Activated CD8-positive, alpha-beta memory T cell treated with anti-CD3 and anti-CD28 coated beads, Interleukin-2, amount 50 U/mL, for 1 hour (primary cell): ENCODE results near the gene FOXC1.

Experiments
- DNase-seq: peaks from one replicate; pipeline ENCODE4 v3.0.0-alpha.2; 2020; ENCODE audit errors: extremely low read depth

FOXC1 gene

DNA sequence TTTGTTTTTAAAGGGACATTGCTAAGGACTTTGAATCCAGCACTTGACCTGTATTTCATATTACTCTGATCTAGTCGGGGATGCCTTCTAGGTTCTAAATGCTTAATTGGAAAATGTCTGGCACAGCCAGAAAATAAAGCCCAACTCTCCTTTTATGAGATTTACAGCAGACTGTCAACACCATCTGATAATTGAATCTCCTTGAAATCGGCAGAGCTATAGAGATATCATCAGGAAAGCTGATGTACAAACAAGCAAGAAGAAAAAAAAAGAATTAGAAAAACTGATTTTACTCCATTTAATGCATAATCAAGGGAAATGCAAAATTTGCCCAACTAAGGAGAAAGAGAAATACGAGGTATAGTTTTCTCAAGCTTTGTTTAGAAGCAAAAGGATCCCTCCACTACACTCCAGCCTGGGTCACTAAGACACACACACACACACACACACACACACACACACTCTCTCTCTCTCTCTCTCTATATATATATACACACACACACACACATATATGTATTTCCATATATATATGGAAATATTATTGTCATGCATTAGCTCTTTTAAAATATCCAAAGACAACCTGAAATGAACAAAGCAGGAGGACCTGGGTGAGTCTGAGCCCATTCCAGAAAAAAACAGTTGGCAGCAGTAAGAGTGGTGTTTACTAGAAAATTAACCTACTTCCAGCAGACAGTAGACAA is 9.5 kb upstream of the FOXC1 start:
- no peak for DNase-seq

DNA sequence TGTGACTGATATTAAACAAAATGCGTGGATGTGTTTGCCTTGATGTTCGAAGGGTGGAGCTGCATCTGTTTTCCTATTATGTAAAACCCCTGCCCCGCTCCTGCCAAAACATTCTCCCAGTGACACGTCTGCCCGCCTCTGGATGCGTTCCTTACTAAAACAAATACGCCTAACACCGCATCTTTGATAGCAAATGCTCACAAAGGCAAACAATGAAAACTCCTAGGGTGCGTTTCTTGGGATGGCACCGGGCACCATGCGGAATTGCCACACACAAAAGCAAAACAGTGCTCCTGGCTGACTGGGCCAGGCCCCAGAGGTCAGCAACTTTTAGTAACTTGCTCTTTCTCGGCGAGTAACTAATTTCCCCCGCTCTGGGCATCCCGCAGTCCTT is 9.0 kb upstream of the FOXC1 start:
- no peak for DNase-seq

- no peak for DNase-seq
These were observed 8.3 kb upstream of the FOXC1 start for GRCh38 chr6:1601158-1602048.

DNA sequence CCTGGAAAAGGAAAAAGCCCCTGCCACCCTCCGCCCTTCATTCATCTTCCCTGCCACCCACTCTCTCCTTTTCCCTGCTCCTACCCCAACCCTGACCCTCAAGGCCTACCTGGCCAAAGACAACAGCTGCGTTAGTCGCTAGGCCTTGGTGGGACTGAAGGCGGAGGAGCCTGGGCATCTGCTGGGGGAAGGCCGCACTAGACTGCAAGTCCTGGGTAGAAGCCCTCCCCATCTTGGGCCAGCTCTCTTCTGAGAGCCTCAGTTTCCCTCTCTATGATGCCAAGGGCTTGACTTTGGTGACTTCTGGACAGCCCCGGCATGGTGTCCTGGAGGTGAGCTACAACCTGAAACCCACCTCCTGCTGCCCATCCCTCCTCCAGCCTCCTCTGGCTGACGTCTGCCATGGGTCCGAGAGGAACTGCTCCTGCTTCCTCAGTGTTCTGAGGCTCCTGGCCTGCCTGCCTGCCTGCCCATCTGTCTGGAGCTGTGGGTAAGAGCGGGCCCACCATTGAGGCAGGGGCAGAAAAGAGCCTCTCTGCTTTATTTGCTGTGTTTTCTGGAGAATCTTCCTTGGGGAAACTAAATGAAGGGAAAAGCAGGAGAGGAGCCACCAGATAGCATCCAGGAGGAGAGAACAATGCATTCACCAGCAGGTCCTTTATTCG is 7.5 kb upstream of the FOXC1 start:
- no peak for DNase-seq

DNA sequence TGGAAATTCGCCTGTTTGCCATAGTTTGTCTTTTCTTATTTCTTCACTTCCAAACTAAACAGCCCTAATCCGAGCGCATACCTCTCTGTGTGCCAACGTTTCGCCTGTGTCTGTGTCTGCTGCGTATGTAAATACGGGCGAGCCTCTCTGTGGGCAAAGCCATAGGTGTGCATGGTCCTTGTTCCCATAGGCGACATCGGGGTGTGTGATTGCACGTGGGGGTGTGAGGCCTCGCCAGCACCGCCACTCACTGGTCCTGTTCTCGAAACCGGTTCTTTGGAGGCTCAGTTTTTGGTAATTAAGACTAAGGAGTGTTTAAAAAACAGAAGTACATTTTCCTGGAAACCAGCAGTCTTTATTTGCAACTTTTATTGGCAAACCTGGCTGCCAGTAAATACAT is 6.0 kb upstream of the FOXC1 start:
- DNase-seq, result no peak

DNA sequence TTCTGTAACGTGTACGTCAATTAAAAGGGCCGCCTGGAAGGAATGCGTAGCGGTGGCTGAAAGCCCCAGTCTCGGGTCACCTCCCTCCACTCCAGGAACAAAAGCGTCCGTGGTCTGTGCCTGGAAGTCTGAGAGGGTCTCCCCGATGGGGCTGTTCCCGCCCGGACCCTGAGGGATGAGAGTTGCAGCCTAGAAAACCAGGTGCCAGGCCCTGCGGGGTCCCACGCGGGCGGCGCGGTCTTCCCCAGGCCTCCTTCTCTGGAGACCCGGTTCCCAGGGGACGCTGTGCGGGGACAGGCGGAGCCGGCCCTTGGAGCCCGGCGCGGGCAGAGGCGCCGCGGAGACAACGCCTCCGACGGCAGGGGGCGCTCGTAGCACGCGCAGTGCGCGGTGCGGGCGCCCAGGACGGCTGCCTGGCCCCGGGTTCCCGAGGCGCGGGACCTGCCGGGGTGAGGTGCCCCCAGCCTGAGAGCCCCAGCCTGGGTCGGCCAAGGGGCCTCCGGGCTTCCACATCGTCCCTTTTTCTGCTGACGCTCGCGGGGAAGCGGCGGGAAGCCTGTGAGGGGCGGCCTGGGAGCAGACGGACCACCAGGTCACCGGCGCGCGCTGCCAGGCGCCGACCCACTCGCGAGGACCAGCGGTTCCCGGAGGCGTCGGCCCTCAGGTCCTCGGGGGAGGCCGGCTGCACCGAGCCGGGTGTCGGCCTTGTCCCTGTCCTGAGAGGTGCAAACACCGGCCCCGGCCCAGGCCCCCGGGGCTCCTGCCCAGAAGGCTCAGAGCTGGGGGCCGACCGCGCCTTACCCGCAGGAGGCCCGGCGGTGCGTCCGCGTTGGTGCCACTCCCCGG is 5.3 kb upstream of the FOXC1 start:
- DNase-seq, result no peak

DNA sequence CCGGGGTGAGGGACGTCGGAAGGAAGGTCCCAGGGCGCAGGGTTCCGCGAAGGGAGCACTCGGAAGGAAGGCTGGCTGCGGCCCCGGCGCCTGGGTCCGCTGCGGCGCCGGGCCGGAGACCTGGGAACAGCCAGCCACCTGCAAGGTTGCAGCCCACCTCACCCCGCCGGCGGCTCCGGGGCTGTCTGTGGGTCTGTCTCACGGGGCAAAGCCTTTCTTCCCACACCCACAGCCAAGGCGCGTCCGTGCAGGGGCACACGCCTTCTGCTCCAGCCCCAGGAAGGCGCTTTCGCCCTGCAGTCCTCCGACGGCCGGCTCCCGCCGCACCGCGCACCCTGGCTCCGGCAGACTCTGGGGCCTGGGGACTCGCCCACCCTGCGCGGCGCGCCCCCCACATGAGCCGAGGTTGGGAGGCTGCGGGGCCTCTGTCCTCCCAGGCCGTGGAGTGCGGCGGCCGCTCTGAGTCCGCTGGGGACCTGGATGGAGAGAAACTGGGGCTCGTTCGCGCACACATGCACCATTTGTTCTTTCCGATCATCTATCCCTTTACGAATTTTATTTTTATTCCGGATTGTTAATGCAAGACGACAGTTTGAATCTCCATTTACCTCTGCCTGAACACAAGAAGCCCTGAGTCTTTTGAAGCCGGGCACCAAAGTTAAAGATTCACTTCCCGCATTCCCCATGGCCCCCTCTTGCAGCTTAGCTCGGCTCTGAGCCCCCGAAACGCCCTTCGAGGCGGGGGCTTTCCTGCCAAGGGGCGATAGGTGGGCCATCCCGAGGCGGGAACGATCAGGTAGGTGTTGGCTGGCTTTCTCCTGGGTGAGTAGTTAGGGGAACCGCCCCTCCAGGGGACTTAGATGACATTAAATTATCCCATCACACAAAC is 4.5 kb upstream of the FOXC1 start:
- no peak for DNase-seq

DNA sequence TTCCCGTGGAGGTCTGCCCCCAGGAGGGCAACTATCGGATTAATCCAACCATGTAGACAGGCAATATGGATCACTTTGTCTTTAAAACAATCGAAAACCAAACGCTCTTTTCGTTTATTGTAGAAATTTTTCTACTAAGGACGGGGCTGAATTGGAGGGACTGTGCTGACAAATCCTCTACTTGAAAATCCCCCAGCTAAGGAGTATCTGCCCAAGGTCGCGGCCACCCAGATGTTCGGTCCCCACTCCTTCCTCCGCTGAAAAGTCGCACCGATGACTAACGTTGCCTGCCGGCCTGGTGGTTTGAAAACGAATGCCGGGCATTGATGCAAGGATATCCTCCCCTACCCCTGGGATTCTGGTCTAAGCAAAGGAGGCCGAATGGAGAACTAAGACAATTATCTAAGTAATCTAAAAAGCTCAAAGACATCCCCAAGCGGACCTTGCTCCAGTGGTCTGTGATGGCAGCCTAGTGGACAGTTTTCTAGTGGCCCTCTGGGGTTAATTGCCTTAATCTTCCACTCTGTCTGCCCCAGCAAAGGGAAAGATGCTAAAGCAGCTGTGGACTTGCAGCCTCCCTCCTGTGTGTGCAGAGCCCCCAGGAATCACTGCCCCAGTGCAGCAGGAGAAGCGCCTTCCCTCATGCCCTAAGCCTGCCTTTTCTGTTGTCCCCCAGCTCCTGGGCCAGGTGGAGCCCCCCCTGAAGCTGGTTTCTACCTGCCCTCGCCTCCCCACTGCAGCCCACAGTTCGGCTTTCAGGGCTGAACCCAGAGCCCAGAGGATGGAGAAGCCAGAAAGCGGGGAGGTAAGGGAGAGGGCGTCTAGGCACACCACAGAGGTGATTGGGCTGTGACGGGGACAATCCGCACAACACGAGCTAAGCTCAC is 3.6 kb upstream of the FOXC1 start:
- no peak for DNase-seq

GRCh38 chr6:1606780-1607515 is 2.8 kb upstream of the FOXC1 start:
- no peak for DNase-seq

DNA sequence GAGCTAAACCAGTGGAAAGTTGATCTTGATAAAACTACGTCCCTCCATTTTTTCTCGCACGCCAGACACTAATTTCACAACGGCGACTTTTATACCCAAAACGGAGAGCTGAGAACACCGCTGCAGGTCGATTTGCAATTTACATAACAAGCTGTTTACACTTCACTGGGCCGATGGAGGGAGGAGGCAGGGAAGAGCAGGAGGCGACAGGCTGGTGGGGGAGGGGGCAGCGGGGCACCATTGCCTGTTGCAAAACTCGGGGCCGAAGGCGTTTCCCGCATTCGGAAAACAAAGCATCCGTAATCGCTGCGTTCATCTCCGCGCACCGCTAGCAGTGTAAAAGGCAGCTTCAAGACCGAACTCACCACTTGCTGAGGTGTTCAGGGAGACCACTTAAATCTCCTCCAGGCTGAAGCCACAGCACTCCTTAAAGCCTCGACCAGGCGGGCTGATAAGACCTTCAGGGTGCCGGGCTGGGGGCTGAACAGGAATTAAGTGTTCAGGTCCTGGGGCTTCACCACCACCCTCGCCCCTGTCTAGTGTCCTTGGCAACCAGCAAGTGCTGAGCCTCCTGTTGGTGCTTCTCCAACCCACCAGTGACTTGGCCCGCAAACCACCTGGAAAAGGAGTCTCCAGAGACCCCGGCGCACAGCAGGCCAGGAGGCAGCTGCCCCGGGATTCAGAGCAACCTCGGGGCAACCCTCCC is 2.0 kb upstream of the FOXC1 start:
- no peak for DNase-seq

DNA sequence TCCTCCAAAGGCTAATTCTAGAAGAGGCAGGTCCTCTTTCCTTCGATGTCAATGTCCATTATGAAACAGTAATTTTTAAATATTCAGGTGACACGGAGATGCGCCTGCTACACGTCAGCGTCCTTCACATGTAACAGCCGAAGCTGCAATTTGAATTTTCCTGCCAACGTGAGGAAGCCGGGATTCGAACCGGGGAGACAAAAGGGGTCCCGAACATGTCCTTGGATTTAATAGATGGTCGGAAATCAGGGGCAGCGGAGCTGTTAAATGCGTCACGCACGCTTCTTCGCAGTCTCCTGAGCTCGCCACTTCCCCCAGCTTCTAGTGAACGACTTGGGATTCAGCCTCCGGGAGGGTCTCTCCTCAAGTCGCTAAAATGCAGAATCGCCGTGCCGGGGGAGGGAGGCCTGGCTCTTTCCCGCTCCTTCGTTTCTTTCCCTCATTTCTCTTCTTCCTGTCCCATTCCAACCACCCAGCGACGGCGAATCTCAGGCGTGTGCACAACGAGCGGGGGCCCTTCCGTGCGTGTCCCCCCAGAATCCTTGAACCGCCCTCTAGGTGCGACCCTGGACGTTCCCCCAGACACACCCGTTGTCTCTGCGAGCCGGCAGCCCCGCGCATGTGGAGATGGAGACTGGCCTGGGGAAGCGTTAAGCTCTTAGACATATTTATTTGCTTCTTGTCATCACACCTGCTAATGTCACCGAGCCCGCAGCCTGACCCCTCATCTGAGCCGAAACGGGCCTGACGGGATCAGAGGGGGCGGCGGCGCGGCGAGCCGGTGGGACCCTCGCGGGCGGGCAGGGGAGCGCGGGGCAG is 1.3 kb upstream of the FOXC1 start:
- DNase-seq, result no peak

DNA sequence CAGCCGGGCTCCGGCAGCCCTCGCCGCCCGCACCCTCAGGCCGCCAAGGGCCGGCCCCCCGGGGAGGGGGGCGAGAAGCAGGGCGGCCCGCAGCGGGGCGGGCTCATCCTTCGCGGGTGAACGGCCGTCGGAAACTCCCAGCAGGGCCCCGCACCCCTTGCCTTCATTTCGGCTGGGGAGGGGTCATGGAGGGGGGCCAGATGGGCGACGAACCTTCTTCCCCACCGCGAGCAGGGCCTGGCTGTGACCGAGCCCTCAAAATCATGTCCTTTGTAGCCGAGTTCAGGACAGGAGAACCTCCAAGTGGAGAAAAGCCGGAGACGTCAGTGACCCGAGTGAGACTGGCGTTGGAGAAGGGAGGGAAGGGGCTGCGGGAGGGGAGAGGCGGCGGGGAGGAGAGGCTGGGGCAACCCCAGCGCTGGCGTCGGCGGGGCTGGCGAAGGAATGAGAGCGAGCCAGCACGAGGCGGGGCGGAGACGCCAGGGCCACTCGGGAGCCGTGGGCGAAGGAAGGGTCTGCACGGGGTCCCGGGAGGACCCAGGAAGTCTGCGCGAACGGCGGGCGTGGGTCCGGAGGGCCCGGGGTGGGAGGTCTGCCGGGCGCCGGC is 571 bp upstream of the FOXC1 start:
- no peak for DNase-seq

DNA sequence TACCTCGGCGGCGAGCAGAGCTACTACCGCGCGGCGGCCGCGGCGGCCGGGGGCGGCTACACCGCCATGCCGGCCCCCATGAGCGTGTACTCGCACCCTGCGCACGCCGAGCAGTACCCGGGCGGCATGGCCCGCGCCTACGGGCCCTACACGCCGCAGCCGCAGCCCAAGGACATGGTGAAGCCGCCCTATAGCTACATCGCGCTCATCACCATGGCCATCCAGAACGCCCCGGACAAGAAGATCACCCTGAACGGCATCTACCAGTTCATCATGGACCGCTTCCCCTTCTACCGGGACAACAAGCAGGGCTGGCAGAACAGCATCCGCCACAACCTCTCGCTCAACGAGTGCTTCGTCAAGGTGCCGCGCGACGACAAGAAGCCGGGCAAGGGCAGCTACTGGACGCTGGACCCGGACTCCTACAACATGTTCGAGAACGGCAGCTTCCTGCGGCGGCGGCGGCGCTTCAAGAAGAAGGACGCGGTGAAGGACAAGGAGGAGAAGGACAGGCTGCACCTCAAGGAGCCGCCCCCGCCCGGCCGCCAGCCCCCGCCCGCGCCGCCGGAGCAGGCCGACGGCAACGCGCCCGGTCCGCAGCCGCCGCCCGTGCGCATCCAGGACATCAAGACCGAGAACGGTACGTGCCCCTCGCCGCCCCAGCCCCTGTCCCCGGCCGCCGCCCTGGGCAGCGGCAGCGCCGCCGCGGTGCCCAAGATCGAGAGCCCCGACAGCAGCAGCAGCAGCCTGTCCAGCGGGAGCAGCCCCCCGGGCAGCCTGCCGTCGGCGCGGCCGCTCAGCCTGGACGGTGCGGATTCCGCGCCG is 994 bp downstream of the FOXC1 start:
- DNase-seq, result no peak

GRCh38 chr6:1611322-1611571 is 1.5 kb downstream of the FOXC1 start:
- no peak for DNase-seq

GRCh38 chr6:1611572-1612298 is 2.0 kb downstream of the FOXC1 start:
- no peak for DNase-seq
